SW 1271 (cell line): ENCODE results near the gene GNG13.
"Not testable (repeated sequence)": the region's sequence is repeated elsewhere in the genome, so short reads cannot be mapped to it uniquely, and the experiment has no call there.

Source experiments
- DNase-seq, 2 experiments: peaks; one replicate each; lab custom pipeline; 2025; lab: John Stamatoyannopoulos, UW

The GNG13 gene

GRCh38 chr16:799948-800833 lies at the start of gene GNG13:
GNG13 (minus strand) TSS chr16:800734; CDS start chr16:799077, 1,657 bp downstream.
- DNase-seq, result no peak

DNA sequence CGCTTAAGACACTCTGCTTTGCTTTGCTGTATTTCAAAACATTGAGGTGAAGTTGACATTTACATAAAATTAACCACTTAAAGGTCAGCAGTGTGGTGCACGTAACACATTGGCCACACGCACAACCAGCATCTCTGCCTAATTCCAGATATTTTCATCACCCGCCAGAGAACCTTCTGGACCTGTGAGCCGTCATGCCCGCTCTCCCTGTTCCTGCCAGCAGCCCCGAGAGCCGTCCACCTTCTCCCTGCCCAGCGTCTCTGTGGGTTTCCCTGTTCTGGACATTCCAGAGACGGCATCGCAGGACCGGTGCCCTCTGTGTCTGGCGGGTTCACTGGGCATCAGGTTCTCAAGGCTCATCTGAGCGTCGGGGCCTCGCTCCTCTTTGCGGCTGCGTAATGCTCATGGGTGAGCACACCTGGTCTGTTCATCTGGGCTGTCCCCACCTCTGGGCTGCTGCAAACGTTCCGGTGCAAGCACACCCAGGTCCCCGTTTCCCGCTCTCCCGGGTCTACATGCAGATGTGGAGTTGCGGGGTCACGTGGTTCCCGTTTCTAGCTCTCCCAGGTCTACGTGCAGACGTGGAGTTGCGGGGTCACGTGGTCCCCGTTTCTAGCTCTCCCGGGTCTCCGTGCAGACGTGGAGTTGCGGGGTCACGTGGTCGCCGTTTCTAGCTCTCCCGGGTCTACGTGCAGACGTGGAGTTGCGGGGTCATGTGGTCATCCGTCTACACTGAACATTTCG lies 48.1 kb upstream of the GNG13 start:
- DNase-seq, result no peak

GRCh38 chr16:847681-848445 lies 47.3 kb upstream of the GNG13 start:
- no peak for DNase-seq

DNA sequence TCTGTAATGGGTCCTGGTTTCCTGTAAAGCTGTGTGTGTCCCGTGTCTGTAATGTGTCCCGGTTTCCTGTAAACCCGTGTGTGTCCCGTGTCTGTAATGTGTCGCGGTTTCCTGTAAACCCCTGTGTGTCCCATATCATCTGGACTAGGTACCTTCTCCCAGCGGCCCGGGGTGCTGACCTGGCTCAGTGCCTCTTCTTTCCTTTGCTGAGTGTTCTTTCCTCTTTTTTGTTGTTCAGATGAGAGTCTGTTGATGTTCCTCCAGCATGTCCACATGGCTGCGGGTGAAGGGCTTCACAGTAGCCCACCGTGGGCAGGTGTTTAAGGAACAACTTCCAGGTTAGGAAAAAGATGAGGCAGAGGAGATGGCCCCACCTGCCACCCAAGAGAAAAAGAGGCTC lies 46.6 kb upstream of the GNG13 start:
- DNase-seq, result no peak

- no peak for DNase-seq
Observed at GRCh38 chr16:845351-845745, 44.8 kb upstream of the GNG13 start.

- DNase-seq, result no peak
Observed at GRCh38 chr16:844638-845350, 44.3 kb upstream of the GNG13 start.

GRCh38 chr16:843771-844170 lies 43.2 kb upstream of the GNG13 start:
- DNase-seq, result no peak

DNA sequence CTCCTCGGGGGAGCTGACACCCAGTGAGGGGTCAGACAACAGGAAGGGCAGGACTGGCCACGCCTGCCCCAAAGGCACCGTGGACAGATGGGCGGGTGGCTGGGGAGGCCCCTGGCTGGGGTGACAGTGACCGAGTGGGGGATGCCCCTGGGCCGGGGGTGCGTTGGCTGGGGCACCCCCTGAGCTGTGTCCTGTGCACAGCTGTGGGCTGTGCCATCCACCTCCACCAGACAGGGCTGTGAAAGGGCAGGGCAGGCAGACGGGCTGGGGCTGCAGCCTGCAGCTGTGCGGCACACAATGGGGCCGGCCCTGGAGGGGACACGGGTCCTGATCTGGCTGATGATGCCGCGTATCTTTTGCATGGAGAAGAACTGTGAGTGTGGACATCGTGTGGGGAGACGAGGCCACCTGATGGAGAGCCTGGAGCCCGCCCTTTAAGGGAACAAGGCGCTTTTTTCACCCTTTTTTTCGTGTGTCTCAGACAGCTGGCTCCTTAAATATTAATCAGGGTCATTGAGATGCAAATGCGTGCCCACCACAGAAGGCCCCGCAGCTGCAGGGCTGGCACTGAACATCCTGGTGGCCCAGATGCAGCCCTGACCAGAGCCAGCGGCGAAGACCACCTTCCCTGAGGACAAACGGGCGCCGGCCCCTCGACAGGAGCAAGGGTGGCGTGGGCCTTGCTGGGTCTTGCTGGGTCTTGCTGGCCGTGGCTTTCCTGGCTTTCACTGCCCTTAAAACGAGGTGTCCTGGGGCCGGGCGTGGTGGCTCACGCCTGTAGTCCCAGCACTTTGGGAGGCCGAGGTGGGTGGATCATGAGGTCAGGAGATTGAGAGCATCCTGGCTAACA lies 42.4 kb upstream of the GNG13 start:
- no peak for DNase-seq

- DNase-seq, result no peak
Observed at GRCh38 chr16:842061-842476, 41.5 kb upstream of the GNG13 start.

DNA sequence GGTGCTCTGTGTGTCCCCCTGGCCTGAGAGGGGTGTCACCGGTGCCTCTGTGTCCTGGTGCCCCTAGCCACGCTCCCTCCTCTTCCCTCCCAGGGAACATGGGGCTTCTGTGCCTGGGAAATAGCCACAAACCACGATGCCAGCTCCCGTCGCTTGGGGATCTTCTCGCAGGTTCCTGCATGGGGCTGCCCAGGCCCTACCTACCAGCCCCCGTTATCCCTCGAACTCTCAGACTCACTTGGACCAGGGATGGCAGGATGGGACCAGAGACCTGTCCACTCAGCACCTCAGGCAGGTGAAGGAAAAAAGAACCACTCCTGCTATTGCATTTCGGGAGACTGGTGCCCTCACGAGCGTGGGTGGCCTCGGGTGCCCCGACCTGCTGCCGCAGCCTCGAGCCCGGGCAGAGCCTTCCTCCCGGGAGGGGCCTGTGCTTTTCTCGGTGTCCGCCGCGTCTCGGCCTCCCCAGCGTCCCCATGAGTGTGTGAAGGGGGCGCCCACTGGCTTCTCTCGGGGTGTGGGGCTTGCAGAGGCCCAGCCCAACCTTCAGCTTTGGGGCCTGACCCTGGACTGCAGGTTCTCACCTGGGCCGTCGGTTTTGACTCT lies 41.0 kb upstream of the GNG13 start:
- DNase-seq, result no peak

- DNase-seq, result no peak
Observed at GRCh38 chr16:840561-841454, 40.3 kb upstream of the GNG13 start.

GRCh38 chr16:839643-840408 lies 39.3 kb upstream of the GNG13 start:
- DNase-seq, result no peak

DNA sequence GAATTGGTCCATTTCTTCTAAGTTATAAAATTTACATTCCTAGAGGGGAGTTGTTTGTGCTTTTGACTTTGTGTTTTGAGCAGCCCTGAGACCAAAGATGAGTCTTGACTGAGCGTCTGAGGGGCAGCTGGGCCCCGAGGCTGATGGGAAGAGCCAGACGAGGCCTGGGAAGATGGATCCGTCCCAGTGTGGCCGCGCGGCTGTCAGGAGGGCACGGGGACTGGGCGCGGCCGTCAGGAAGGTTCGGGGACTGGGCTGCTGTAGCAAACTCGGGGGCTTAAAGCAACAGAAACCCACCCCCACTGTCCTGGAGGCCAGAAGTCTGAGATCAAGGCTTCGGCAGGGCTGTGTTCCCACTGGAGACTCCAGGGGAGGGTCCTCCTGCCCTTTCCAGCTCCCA lies 38.2 kb upstream of the GNG13 start:
- DNase-seq, result no peak

- DNase-seq, result not testable (repeated sequence)
Observed at GRCh38 chr16:836822-837221, 36.3 kb upstream of the GNG13 start.

DNA sequence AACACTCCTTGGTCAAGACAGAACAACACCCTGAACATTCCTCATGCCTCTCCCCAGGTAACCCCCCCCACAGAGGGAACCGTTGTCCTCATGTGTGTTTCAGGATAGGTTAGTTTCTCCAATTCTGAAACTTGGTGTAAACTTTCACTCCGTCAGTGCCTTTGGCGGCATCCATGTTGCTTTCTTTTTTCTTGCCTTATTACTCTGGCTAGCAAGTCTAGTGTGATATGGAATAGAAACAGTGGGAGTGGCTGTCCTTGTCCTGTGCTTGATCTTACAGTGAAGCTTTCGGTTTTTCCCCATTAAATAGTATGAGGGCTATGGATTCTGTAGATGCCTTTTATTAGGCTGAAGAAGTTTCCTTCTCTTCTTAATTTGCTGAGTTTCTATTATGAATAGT lies 35.7 kb upstream of the GNG13 start:
- no peak for DNase-seq

DNA sequence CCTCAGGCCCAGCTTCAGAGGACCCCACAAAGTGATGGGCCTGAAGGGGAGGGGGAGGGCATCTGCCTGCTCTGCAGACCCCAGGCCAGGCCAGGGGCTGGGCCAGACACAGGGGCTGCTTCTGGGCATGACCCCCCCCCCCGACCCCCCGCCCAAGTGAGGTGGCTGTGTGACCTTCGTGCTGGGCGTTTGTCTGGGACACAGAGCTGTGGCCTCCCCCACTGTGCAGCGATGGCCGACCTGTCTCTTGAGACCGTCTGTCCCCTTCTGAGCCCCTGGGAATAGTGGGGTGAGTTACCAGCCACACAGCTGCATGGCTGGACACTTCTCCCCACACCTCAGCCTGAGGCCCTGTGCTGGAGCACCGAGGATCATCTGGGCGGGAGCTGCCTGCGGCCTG lies 34.8 kb upstream of the GNG13 start:
- no peak for DNase-seq

DNA sequence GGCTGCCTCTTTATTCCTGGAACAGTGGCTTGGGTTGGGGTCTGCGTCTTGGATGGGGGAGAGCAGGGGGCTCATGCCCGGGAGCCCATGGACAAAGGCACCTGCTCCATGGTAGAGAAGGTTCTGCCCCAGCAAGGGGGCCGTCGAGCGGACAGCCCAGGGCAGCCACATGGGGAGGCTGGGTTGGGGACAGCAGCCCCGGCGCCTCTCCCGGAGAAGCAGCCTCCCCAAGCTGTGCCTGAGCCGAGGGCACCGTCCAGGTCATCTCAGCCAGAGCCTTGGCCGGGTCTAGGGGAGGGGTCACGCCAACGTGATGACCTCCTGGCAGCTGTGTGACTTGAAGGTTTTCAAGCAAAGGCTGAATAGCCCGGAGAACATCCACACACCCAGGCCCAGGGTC lies 32.9 kb upstream of the GNG13 start:
- DNase-seq, result no peak

GRCh38 chr16:832652-833336 lies 32.3 kb upstream of the GNG13 start:
- DNase-seq, result no peak
